ENCODE data around the gene RTTN. TPM values are rescaled to one million over a fixed set of nuclear protein-coding genes. Genes with fewer than 3 reads are reported as not detected.

RTTN gene
- total RNA-seq, 6 experiments from 2014 or later = 7.7 to 15.9 (median 11.7) TPM

DNA sequence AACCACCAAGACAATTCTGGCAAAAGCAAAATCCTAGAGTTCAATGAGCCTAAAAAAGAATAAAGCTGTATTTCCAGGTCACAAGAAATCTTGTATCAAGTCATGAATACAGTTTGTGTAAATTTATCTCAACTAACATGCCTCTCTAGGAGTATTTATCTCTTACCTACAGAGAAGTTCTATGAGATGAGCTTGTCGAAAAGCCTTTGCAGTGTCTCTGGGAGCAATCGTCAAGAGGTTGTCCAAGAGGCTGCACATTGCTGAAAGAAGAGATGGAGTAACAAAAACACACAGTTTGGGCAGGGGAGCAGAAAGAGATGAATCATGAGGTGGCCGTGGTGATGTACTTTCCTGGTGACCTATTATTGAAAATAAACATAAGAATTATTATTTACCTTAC, 145.8 kb downstream of the RTTN start:
- no peaks in the 10 kb centered on the region for H3K27me3 Mint-ChIP-seq (ENCODE audit: insufficient read depth)
- H3K4me1 Mint-ChIP-seq (ENCODE audit: low read depth) = peaks cover 16% of the 10 kb centered on the region
- TF ChIP-seq, protein P1, sequence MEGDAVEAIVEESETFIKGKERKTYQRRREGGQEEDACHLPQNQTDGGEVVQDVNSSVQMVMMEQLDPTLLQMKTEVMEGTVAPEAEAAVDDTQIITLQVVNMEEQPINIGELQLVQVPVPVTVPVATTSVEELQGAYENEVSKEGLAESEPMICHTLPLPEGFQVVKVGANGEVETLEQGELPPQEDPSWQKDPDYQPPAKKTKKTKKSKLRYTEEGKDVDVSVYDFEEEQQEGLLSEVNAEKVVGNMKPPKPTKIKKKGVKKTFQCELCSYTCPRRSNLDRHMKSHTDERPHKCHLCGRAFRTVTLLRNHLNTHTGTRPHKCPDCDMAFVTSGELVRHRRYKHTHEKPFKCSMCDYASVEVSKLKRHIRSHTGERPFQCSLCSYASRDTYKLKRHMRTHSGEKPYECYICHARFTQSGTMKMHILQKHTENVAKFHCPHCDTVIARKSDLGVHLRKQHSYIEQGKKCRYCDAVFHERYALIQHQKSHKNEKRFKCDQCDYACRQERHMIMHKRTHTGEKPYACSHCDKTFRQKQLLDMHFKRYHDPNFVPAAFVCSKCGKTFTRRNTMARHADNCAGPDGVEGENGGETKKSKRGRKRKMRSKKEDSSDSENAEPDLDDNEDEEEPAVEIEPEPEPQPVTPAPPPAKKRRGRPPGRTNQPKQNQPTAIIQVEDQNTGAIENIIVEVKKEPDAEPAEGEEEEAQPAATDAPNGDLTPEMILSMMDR (IDR thresholded peaks at IDR 0.05) = no peak
- peaks cover 32% of the 10 kb centered on the region for H3K36me3 Mint-ChIP-seq (ENCODE audit: low read depth)
- no peak for DNase-seq
- H3K9me3 Mint-ChIP-seq = no peaks in the 10 kb centered on the region
- no peak overlapping the region for H3K27ac Mint-ChIP-seq
- no peak overlapping the region for H3K4me3 Mint-ChIP-seq

- H3K36me3 Mint-ChIP-seq (ENCODE audit: low read depth) = peaks cover 32% of the 10 kb centered on the region
- no peak overlapping the region for H3K27ac Mint-ChIP-seq
- TF ChIP-seq, protein P1 (IDR thresholded peaks at IDR 0.05) = no peak
- DNase-seq = no peak
- H3K9me3 Mint-ChIP-seq = no peaks in the 10 kb centered on the region
- H3K27me3 Mint-ChIP-seq (ENCODE audit: insufficient read depth) = no peaks in the 10 kb centered on the region
- H3K4me3 Mint-ChIP-seq = no peak overlapping the region
- H3K4me1 Mint-ChIP-seq (ENCODE audit: low read depth) = peaks cover 16% of the 10 kb centered on the region
Measured at GRCh38 chr18:70058916-70059315, 146.6 kb downstream of the RTTN start.

DNA sequence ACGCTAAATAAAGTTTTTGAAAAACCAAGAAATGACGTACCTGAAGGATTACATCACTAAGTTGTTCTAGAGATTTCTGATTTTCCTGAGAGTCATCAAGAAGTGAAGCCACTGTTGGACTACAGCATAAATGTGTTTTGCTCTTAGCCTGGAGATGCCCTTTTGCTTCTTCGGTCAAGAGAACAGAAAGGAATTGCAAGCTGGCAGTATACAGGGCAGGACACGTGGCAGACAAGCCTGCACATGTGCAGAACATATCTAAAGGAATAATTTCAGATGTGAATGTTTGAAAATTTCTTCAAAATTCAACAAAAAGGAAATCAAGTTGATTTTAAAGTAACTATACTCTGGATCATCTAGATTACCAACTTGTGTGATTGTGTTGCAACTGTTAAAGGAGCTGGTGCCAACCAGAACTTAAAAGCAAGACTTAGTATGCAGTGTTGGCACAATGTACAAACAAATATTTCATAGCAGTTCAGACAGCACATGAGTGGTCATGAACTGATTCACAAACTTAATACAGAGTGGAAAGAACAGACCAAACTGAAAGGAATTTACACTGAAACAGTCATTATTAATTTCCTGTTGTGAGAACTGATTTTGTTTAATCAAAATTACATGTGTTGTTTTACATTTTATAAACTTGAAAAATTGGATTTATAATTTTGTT, 157.4 kb downstream of the RTTN start:
- no peaks in the 10 kb centered on the region for H3K9me3 Mint-ChIP-seq
- H3K4me1 Mint-ChIP-seq (ENCODE audit: low read depth) = peaks cover 58% of the 10 kb centered on the region
- peak overlapping the region; percentile 83 for H3K27ac Mint-ChIP-seq
- TF ChIP-seq, protein P1 (IDR thresholded peaks at IDR 0.05) = no peak
- peaks cover 2% of the 10 kb centered on the region; the same call in 1 of the 2 replicates for H3K27me3 Mint-ChIP-seq (ENCODE audit: insufficient read depth)
- DNase-seq = peak; percentile 41
- H3K4me3 Mint-ChIP-seq = peak overlapping the region; percentile 60; the same call in 1 of the 2 replicates
- peaks cover 18% of the 10 kb centered on the region for H3K36me3 Mint-ChIP-seq (ENCODE audit: low read depth)

DNA sequence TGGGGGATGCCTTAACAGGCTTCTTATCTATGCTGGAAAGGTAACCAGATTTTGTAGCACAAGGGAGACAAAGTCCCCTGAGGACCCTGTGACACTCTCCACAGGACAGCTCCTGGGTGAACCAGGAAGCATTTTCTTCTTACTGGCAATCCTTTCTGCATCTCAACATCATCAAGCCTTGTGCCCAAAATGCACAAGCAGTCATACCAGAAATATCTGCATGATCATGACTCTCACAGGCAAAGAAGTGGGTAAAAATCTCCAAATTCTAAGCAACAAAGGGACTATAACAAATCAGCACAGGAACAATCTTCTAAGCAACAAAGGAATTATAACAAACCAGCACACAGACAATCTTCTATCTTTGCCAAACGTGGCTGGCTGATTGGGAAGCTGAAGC, 158.7 kb downstream of the RTTN start:
- H3K4me3 Mint-ChIP-seq = peak overlapping the region; percentile 66
- H3K27me3 Mint-ChIP-seq (ENCODE audit: insufficient read depth) = peaks cover 2% of the 10 kb centered on the region; the same call in 1 of the 2 replicates
- no peaks in the 10 kb centered on the region for H3K9me3 Mint-ChIP-seq
- H3K27ac Mint-ChIP-seq = peak overlapping the region; percentile 82
- TF ChIP-seq, protein P1 (IDR thresholded peaks at IDR 0.05) = no peak
- no peak for DNase-seq
- peaks cover 67% of the 10 kb centered on the region for H3K4me1 Mint-ChIP-seq (ENCODE audit: low read depth)
- peaks cover 27% of the 10 kb centered on the region for H3K36me3 Mint-ChIP-seq (ENCODE audit: low read depth)

DNA sequence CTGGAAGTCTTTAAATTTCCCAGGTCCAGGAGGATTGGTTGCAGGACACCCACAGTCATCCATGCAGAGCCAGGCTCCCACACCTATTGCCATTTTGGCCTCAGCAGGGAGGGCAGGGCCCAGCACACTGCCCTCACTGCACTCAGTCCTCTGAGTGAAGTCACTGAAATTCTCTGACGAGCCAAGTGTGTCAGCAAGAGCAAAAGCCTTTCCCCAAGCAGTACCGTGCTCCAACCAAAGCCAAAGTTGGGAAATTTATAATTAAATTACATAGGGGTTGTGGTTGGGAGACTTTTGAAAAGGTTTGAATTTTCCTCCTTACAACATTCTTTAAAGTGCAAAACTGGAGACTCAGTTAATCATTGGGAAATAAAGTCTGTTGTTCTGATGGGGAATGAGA, 159.3 kb downstream of the RTTN start:
- peaks cover 27% of the 10 kb centered on the region for H3K36me3 Mint-ChIP-seq (ENCODE audit: low read depth)
- peak; percentile 12 for DNase-seq

More for the DNA sequence above, 159.3 kb downstream of the RTTN start:
- TF ChIP-seq, protein P1 (IDR thresholded peaks at IDR 0.05) = no peak
- Mint-ChIP-seq H3K4me3 (peak overlapping the region; percentile 66; the same call in 1 of the 2 replicates), H3K27me3 (ENCODE audit: insufficient read depth) (peaks cover 2% of the 10 kb centered on the region; the same call in 1 of the 2 replicates), H3K4me1 (ENCODE audit: low read depth) (peaks cover 70% of the 10 kb centered on the region), H3K27ac (peak overlapping the region; percentile 82), H3K9me3 (no peaks in the 10 kb centered on the region)

All from HFFc6 (cell line).